Measurements from ENCODE around the gene RAB12.

Gene RAB12

GRCh38 chr18:8654503-8655451 is 45.5 kb downstream of the RAB12 start:
- DNase-seq (ENCODE audit: low read depth), result no peak
- TF ChIP-seq CTCF (IDR thresholded peaks at IDR 0.05; ENCODE audit: low read depth, low read length, missing control alignments), result peak; percentile 50
- H3K4me3 ChIP-seq (ENCODE audit: low read depth, low read length), result no peak overlapping the region

DNA sequence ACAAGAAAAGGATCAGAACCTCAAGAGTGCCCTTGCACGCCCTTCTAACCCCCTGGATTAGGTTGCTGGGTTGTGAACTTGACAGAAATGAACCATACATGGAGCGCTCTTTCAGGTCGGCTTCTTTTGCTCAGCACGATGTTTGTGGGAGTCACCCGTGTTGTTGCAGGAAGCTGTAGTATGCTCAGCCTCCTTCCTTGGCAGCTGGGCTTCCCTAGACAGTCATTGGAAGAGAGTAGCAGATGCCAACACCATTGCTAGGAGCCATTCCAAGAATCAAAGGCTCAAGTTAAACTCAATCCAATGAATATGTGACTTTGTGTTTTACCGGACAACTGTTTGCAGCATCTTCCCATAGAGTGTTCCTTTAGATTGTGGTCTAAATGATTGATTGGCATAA is 47.0 kb downstream of the RAB12 start:
- no peak overlapping the region for H3K4me3 ChIP-seq (ENCODE audit: low read depth, low read length)
- TF ChIP-seq CTCF (IDR thresholded peaks at IDR 0.05; ENCODE audit: low read depth, low read length, missing control alignments), result no peak
- DNase-seq (ENCODE audit: low read depth), result no peak

- DNase-seq (ENCODE audit: low read depth), result no peak
- no peak for TF ChIP-seq CTCF (IDR thresholded peaks at IDR 0.05; ENCODE audit: low read depth, low read length, missing control alignments)
- H3K4me3 ChIP-seq (ENCODE audit: low read depth, low read length), result no peak overlapping the region
Observed at GRCh38 chr18:8657050-8657820, 48.0 kb downstream of the RAB12 start.

GRCh38 chr18:8657873-8658470 is 48.7 kb downstream of the RAB12 start:
- TF ChIP-seq CTCF (IDR thresholded peaks at IDR 0.05; ENCODE audit: low read depth, low read length, missing control alignments), result no peak
- H3K4me3 ChIP-seq (ENCODE audit: low read depth, low read length), result no peak overlapping the region
- DNase-seq (ENCODE audit: low read depth), result no peak

DNA sequence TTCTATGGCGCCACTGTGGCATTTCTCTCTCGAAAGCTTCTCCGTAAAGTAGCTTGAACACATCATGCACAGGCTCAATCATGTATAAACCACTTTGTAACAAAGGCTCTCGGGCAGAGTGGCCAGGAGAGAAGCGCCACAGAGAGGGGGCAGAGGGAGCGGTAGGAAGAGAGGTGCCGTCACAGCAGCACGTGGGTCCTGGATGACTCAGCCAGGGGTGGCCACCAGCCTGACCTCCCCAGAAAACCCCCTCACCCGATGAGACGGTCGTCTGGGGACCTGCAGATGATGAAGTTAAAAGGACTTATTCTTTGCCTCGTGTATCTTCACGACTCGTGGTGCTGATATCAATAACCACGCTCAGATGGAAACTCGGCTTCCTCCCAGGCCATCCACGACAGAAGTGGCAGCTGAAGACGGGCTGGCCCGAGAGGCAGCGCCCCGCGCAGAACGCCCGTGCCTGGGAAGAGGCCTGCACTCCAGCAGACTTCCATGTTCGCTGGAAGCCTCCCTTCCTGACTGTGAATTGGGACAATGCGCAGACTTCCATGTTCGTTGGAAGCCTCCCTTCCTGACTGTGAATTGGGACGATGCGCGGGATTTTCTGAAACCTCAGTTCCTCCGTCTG is 49.7 kb downstream of the RAB12 start:
- no peak overlapping the region for H3K4me3 ChIP-seq (ENCODE audit: low read depth, low read length)
- DNase-seq (ENCODE audit: low read depth), result no peak
- no peak for TF ChIP-seq CTCF (IDR thresholded peaks at IDR 0.05; ENCODE audit: low read depth, low read length, missing control alignments)

DNA sequence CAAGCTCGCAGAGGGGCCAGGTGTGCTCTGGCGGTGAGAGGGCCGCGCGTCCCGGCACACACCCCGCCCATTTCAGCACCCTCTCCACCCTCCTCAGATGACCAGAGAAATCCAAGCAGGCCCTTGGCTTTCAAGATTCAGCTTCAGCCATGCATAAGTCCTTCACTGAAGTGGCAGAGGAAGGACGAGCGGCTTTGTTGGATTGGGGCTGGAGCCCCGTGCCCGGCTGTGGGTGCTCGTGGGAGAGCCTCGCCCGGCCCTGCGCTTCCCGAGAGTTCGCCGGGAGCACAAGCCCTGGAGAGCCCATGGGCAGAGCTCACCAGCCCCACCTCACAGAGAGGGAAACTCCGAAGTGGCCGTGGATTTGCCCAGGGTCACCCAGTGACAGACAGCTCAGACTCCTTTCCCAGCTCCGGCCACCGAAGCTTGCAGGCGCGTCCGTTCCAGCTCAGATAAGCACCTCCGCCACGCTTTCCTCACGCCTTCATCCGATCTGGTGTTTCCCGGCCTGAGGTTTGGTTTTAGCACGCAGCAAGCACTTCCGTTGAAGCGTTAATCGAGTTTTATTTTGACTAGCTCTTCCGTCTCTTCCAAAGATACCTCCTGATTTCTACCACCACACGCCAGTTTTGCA is 50.5 kb downstream of the RAB12 start:
- DNase-seq (ENCODE audit: low read depth), result no peak
- no peak for TF ChIP-seq CTCF (IDR thresholded peaks at IDR 0.05; ENCODE audit: low read depth, low read length, missing control alignments)
- no peak overlapping the region for H3K4me3 ChIP-seq (ENCODE audit: low read depth, low read length)
